Umbilical cord (tissue), 2 donors: ENCODE results near the gene DEUP1. TPM values are rescaled to one million over a fixed set of nuclear protein-coding genes. Genes with fewer than 3 reads are reported as not detected.

Experiments
- DNase-seq: peaks from one replicate; pipeline ENCODE4 v3.0.0-alpha.2; 2015; ENCODE audit warnings: low spot score
- total RNA-seq: library from RNA; depleted of rRNA; stranded (reverse); fragments of >200 nt; gene quantifications from one replicate; pipeline ENCODE4 v1.2.3, GENCODE V29; 2014; ENCODE audit warnings: low replicate concordance; ENCODE audit not compliant: insufficient read depth

The DEUP1 gene
- total RNA-seq, 1 donor from 2014 or later: 4.1 TPM

DNA sequence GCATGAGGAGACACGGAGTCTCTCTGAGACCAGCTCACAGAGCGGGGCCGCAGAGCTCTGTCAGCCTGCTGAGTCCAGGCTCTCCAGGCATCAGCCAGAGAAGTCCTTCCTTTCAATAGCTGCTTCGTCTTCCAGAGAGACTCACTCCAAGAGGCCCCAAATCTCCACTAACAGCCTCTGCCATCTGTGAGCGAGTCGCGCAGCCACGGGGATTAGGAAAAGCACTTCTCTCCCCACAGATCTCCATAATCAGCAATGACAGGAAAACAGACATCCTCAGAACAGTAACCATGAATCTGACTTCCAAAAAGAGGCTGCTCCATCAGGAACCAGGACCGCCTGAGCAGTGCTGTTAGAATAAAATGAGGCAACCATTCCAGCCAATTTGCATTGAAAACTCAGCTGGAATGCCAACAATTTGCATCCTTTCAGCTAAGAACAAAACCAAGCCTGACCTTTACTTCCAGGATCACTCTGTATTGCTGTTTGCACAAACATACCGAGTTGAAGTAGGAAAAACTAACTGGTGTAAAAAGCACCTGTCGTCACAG lies 147.2 kb downstream of the DEUP1 start:
- peak; percentile 88 for DNase-seq

- no peak for DNase-seq
Measured at GRCh38 chr11:93478841-93479240, 148.3 kb downstream of the DEUP1 start.

GRCh38 chr11:93480256-93480655 lies 149.7 kb downstream of the DEUP1 start:
- no peak for DNase-seq

- DNase-seq: no peak
Measured at GRCh38 chr11:93480756-93481155, 150.2 kb downstream of the DEUP1 start.

DNA sequence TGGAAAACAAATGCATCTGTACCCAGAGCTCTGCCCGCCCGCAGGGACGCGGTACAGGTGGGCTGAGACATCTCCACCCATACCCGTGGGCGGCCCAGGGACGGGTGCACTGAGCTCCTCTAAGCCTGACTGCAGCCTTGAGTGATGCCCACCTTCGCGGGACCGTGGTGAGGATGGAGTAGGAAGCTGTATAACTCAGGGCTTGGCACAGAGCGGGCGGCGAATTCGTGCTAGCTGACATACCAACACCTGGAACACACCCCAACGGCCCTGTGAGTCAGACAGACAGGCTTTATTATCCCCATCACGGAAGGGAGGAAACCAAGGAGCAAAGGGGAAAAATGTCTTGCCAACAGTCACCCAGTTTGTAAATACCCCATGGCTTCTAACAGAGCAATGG lies 150.7 kb downstream of the DEUP1 start:
- DNase-seq: no peak

- DNase-seq: no peak
Measured at GRCh38 chr11:93481696-93482095, 151.2 kb downstream of the DEUP1 start.

- DNase-seq: no peak
Measured at GRCh38 chr11:93482556-93482955, 152.0 kb downstream of the DEUP1 start.

GRCh38 chr11:93484716-93485115 lies 154.2 kb downstream of the DEUP1 start:
- DNase-seq: peak; percentile 74

DNA sequence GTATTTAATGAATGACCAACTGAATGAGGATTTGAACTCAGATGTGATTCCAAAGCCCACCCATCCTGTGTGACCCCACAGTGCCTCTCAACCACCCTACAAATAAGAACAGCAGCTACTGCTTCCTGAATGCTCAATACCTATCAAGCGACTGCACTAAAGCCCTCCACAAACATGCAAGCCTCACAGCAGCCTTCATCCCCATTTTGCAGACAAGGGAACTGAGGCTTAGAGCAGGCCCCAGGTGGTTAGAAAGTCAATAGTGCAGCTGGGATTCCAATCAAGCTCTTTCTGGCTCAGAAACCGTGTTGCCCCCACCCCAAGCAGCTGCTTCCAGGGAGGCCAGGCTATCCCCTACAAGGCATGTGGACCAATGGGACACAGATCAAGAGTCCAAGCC lies 155.4 kb downstream of the DEUP1 start:
- DNase-seq: no peak

DNA sequence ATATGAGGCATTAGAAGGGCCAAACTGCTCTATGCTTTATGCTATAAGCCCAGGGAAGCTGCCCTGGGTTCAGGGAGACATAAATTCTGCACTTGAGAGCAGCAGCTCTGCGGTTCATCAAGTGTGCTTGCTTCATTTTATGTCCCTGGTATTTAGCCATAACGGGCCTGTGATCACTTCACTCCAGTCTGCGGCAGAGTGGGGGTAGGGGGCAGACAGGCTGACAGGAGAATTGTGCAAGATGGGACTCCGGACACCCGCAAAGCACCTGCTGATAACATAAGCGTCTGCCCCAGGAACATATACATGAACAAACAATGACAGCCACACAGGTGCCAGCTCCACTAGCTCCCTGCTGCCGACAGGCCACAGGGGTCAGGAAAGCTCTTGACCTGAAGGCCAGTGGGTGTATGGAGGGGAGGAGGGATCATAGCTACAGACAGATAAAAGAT lies 156.5 kb downstream of the DEUP1 start:
- DNase-seq: peak; percentile 89

Other genes starting within 250 kb of the DEUP1 start
- gene SLC36A4, start 132.8 kb upstream of the DEUP1 start, total RNA-seq: 32.0 TPM
- 6.3 TPM for gene SMCO4, start 212.6 kb downstream of the DEUP1 start, total RNA-seq